SK-N-SH treated with all-trans-retinoic acid at 6 μM for 48 hours (cell line): ENCODE measurements around the gene CTXN3.

Source experiments
- ATAC-seq: fragments of 200-7000 bp; cut with Tn5 transposase; 3 replicates; pipeline ENCODE4 v1.9.1; 2020; ENCODE audit warnings: mild to moderate bottlenecking, moderate library complexity
- ARNTL ChIP-seq: fragments of 450-650 bp; formaldehyde crosslinking; IDR thresholded peaks from 2 replicates; pipeline ENCODE4 v1.5.0; 2020; ENCODE audit warnings: low read depth, mild to moderate bottlenecking, moderate library complexity, borderline replicate concordance
- BACH2 ChIP-seq: fragments of 250-450 bp; sonication (Bioruptor Pico); IDR thresholded peaks from 2 replicates; pipeline ENCODE4 v1.9.0; 2021; ENCODE audit warnings: mild to moderate bottlenecking, borderline replicate concordance
- CSDC2 ChIP-seq: fragments of 250-450 bp; sonication (Bioruptor Pico); IDR thresholded peaks from 2 replicates; pipeline ENCODE4 v1.5.0; 2020; ENCODE audit warnings: mild to moderate bottlenecking, moderate library complexity
- ESRRG ChIP-seq: fragments of 250-450 bp; sonication (Bioruptor Pico); IDR thresholded peaks from 2 replicates; pipeline ENCODE4 v1.6.1; 2021; ENCODE audit warnings: mild to moderate bottlenecking
- ISL1 ChIP-seq: fragments of 250-450 bp; sonication (Bioruptor Pico); IDR thresholded peaks from 2 replicates; pipeline ENCODE4 v2.1.2; 2022; ENCODE audit warnings: mild to moderate bottlenecking, moderate library complexity
- OSR1 ChIP-seq: fragments of 250-450 bp; sonication (Bioruptor Pico); IDR thresholded peaks from 2 replicates; pipeline ENCODE4 v1.8.0; 2022; ENCODE audit warnings: moderate library complexity, mild to moderate bottlenecking, inconsistent platforms
- PPARA ChIP-seq: fragments of 250-450 bp; sonication (Bioruptor Pico); IDR thresholded peaks from 2 replicates; pipeline ENCODE4 v1.5.0; 2020; ENCODE audit warnings: mild to moderate bottlenecking, borderline replicate concordance
- SNAI2 ChIP-seq: fragments of 250-450 bp; sonication (Bioruptor Pico); IDR thresholded peaks from 2 replicates; pipeline ENCODE4 v1.5.0; 2020; ENCODE audit warnings: mild to moderate bottlenecking, moderate library complexity
- TCF4 ChIP-seq: fragments of 250-450 bp; sonication (Bioruptor Pico); IDR thresholded peaks from 2 replicates; pipeline ENCODE4 v1.8.0; 2021; ENCODE audit warnings: mild to moderate bottlenecking, moderate library complexity, borderline replicate concordance
- ZC3H10 ChIP-seq: fragments of 250-450 bp; sonication (Bioruptor Pico); IDR thresholded peaks from 2 replicates; pipeline ENCODE4 v1.5.1; 2021; ENCODE audit warnings: mild to moderate bottlenecking, moderate library complexity
- ZFP3 ChIP-seq: fragments of 250-450 bp; sonication (Bioruptor Pico); IDR thresholded peaks from 2 replicates; pipeline ENCODE4 v1.5.0; 2020; ENCODE audit warnings: mild to moderate bottlenecking, moderate library complexity
- ZFP30 ChIP-seq: fragments of 450-650 bp; formaldehyde crosslinking; IDR thresholded peaks from 2 replicates; pipeline ENCODE4 v1.5.0; 2022; ENCODE audit warnings: mild to moderate bottlenecking, moderate library complexity
- ZNF565 ChIP-seq: fragments of 450-650 bp; formaldehyde crosslinking; conservative IDR thresholded peaks from 2 replicates; pipeline ENCODE4 v1.5.0; 2020; ENCODE audit warnings: low read depth, mild to moderate bottlenecking, moderate library complexity
- ZNF70 ChIP-seq: fragments of 450-650 bp; formaldehyde crosslinking; IDR thresholded peaks from 2 replicates; pipeline ENCODE4 v1.5.0; 2020; ENCODE audit warnings: mild to moderate bottlenecking, moderate library complexity
- TF ChIP-seq, protein P1 (sequence below): fragments of 250-450 bp; sonication (Bioruptor Pico); IDR thresholded peaks from 2 replicates; pipeline ENCODE4 v1.5.1; 2021; ENCODE audit warnings: mild to moderate bottlenecking, moderate library complexity
- TF ChIP-seq, protein P2 (sequence below): fragments of 250-450 bp; sonication (Bioruptor Pico); IDR thresholded peaks from 2 replicates; pipeline ENCODE4 v1.5.0; 2020; ENCODE audit warnings: mild to moderate bottlenecking, moderate library complexity
- TF ChIP-seq, protein P3 (sequence below): fragments of 250-450 bp; sonication (Bioruptor Pico); IDR thresholded peaks from 2 replicates; pipeline ENCODE4 v1.8.0; 2021; ENCODE audit warnings: low read depth, mild to moderate bottlenecking, moderate library complexity, borderline replicate concordance
- TF ChIP-seq, protein P4 (sequence below): fragments of 250-450 bp; sonication (Bioruptor Pico); IDR thresholded peaks from 2 replicates; pipeline ENCODE4 v1.5.1; 2020; ENCODE audit warnings: low read depth, mild to moderate bottlenecking, moderate library complexity
- TF ChIP-seq, protein P5 (sequence below): fragments of 250-450 bp; sonication (Bioruptor Pico); IDR thresholded peaks from 2 replicates; pipeline ENCODE4 v1.8.0; 2020; ENCODE audit warnings: mild to moderate bottlenecking, moderate library complexity, borderline replicate concordance

The CTXN3 gene

DNA sequence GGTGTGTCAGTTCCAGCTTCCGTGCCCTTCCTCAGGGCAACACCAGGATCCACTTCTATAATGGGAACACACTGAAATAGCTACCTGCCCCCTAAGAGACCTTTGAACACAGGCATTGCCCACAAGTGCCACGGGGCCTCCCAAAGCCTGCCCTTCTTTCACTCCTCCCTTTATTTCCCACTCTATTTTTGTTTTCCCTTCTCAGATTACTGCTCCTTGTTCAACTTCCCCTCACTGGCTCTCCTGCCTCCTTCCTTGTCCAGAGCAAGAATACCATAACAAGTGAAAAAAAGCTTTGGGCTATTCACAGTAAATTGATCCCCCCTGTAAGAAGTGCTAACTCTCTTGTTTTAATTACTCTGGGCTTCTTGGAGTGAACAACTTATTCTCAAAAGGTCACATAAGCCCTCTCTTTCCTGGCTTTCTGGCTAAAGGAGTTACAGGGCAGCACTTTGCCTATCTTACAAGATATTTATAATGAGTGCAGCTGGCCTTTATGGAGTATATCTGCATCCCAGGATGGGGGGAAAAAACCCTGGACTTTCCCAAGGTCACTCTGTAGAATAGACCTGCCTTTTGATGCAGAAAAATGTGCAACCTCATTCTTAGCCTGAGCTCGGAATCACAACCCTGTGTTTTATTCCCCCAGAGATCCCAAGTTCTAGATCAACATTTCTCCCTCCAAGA is 11.3 kb downstream of the CTXN3 start:
- ATAC-seq: no peak
- no peak for TF ChIP-seq ZC3H10 (CRISPR knock-in tag)
- no peak for TF ChIP-seq ISL1 (CRISPR knock-in tag)
- no peak for TF ChIP-seq TCF4 (CRISPR knock-in tag)
- TF ChIP-seq ZNF565: no peak

DNA sequence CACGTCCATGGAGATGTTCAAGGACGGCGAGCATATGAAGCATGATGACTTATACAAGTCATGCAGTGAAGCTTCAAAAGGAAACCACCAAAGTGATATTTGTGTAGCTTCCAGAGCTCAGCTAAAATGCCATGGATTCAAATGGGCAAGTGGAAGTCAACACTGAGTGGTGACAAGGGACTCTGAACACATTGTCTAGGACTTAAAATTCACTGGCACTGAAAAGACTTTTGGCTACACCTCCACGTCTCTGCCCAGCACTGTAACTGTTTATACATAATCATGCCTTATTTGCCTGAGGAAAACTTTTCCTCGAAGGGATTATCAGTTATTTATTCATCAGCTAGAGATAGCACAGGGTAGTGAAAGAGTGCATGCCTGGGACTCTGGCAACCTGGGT is 15.2 kb downstream of the CTXN3 start:
- TF ChIP-seq TCF4 (CRISPR knock-in tag) (no peak), ESRRG (CRISPR knock-in tag) (no peak), PPARA (CRISPR knock-in tag) (no peak)
- TF ChIP-seq, protein P1, sequence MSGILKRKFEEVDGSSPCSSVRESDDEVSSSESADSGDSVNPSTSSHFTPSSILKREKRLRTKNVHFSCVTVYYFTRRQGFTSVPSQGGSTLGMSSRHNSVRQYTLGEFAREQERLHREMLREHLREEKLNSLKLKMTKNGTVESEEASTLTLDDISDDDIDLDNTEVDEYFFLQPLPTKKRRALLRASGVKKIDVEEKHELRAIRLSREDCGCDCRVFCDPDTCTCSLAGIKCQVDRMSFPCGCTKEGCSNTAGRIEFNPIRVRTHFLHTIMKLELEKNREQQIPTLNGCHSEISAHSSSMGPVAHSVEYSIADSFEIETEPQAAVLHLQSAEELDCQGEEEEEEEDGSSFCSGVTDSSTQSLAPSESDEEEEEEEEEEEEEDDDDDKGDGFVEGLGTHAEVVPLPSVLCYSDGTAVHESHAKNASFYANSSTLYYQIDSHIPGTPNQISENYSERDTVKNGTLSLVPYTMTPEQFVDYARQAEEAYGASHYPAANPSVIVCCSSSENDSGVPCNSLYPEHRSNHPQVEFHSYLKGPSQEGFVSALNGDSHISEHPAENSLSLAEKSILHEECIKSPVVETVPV (CRISPR knock-in tag): no peak
- ATAC-seq: no peak

DNA sequence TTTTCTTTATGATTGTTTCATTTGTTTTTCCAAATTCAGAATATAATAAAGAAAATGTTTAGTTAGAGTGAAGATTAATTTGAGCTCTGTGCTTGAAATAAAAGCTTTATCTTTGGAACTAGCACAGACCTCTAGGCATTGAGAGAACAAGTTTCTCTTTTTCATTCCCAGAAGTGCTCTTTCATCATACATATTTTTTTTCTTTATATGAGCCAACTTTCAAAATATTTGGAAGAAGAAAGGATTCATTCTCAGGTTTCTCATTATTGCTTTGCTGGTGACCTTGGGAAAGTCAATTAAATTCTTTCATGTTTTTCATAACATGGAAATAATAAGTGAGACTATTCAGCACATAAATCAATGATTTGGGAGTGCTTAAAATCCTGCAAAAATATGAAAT is 16.8 kb downstream of the CTXN3 start:
- ATAC-seq: no peak
- TF ChIP-seq ZC3H10 (CRISPR knock-in tag): no peak
- TF ChIP-seq ZFP30 (CRISPR knock-in tag): no peak
- no peak for TF ChIP-seq ZNF70 (CRISPR knock-in tag)
- TF ChIP-seq, protein P2, sequence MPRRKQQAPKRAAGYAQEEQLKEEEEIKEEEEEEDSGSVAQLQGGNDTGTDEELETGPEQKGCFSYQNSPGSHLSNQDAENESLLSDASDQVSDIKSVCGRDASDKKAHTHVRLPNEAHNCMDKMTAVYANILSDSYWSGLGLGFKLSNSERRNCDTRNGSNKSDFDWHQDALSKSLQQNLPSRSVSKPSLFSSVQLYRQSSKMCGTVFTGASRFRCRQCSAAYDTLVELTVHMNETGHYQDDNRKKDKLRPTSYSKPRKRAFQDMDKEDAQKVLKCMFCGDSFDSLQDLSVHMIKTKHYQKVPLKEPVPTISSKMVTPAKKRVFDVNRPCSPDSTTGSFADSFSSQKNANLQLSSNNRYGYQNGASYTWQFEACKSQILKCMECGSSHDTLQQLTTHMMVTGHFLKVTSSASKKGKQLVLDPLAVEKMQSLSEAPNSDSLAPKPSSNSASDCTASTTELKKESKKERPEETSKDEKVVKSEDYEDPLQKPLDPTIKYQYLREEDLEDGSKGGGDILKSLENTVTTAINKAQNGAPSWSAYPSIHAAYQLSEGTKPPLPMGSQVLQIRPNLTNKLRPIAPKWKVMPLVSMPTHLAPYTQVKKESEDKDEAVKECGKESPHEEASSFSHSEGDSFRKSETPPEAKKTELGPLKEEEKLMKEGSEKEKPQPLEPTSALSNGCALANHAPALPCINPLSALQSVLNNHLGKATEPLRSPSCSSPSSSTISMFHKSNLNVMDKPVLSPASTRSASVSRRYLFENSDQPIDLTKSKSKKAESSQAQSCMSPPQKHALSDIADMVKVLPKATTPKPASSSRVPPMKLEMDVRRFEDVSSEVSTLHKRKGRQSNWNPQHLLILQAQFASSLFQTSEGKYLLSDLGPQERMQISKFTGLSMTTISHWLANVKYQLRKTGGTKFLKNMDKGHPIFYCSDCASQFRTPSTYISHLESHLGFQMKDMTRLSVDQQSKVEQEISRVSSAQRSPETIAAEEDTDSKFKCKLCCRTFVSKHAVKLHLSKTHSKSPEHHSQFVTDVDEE (CRISPR knock-in tag): no peak
- TF ChIP-seq, protein P3, sequence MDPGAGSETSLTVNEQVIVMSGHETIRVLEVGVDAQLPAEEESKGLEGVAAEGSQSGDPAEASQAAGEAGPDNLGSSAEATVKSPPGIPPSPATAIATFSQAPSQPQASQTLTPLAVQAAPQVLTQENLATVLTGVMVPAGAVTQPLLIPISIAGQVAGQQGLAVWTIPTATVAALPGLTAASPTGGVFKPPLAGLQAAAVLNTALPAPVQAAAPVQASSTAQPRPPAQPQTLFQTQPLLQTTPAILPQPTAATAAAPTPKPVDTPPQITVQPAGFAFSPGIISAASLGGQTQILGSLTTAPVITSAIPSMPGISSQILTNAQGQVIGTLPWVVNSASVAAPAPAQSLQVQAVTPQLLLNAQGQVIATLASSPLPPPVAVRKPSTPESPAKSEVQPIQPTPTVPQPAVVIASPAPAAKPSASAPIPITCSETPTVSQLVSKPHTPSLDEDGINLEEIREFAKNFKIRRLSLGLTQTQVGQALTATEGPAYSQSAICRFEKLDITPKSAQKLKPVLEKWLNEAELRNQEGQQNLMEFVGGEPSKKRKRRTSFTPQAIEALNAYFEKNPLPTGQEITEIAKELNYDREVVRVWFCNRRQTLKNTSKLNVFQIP: no peak
- TF ChIP-seq ZNF565: no peak
- no peak for TF ChIP-seq BACH2
- TF ChIP-seq OSR1 (CRISPR knock-in tag): no peak
- no peak for TF ChIP-seq SNAI2 (CRISPR knock-in tag)
- TF ChIP-seq ZFP3 (CRISPR knock-in tag): no peak
- TF ChIP-seq ISL1 (CRISPR knock-in tag): no peak
- TF ChIP-seq ARNTL (CRISPR knock-in tag): no peak
- TF ChIP-seq CSDC2: no peak
- TF ChIP-seq, all 23 proteins: peak for 0

DNA sequence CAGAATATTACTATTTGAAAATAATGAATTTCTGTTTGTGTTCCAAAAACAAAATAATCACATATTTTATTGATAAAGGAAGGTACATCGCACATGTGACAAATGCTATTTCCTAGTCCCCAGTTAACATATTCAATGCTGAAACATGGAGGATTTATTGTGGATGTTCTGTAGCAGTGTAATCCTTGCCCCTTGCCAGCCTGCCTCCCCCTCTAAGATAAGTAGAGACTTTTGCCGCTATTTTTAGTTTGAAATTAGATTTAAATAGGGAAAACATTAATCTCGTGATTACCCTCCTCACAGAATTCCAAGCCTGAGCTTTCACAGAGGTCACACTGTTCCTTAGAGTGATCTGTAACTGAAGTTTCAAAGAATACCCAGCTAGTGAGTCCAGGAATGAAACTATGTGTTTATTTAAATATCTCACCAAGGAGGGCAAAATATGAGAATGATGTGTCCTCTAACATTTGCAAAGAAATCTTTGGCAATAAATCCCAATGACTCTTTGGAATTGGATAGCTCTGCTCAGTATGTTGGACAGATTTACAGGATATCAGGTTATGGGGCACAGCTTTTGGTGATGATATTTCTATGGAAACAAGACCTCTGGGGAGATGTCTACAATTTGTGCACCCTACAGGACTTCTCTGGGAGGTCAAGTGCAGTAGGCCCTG is 17.3 kb downstream of the CTXN3 start:
- ATAC-seq: no peak
- TF ChIP-seq ZNF565 (no peak), BACH2 (no peak), ZC3H10 (CRISPR knock-in tag) (no peak), ZFP30 (CRISPR knock-in tag) (no peak), ZFP3 (CRISPR knock-in tag) (no peak), CSDC2 (no peak), TCF4 (CRISPR knock-in tag) (no peak), ESRRG (CRISPR knock-in tag) (no peak), ZNF70 (CRISPR knock-in tag) (no peak)
- TF ChIP-seq, protein P3: no peak
- TF ChIP-seq, protein P4, sequence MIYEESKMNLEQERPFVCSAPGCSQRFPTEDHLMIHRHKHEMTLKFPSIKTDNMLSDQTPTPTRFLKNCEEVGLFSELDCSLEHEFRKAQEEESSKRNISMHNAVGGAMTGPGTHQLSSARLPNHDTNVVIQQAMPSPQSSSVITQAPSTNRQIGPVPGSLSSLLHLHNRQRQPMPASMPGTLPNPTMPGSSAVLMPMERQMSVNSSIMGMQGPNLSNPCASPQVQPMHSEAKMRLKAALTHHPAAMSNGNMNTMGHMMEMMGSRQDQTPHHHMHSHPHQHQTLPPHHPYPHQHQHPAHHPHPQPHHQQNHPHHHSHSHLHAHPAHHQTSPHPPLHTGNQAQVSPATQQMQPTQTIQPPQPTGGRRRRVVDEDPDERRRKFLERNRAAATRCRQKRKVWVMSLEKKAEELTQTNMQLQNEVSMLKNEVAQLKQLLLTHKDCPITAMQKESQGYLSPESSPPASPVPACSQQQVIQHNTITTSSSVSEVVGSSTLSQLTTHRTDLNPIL (CRISPR knock-in tag): no peak
- TF ChIP-seq, protein P5, sequence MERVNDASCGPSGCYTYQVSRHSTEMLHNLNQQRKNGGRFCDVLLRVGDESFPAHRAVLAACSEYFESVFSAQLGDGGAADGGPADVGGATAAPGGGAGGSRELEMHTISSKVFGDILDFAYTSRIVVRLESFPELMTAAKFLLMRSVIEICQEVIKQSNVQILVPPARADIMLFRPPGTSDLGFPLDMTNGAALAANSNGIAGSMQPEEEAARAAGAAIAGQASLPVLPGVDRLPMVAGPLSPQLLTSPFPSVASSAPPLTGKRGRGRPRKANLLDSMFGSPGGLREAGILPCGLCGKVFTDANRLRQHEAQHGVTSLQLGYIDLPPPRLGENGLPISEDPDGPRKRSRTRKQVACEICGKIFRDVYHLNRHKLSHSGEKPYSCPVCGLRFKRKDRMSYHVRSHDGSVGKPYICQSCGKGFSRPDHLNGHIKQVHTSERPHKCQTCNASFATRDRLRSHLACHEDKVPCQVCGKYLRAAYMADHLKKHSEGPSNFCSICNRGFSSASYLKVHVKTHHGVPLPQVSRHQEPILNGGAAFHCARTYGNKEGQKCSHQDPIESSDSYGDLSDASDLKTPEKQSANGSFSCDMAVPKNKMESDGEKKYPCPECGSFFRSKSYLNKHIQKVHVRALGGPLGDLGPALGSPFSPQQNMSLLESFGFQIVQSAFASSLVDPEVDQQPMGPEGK (CRISPR knock-in tag): no peak
